HepG2 (cell line): ENCODE data around the gene ATP6V0E2. TPM values are rescaled to one million over a fixed set of nuclear protein-coding genes. Genes with fewer than 3 reads are reported as not detected.

Source experiments
- AGO2 ChIP-seq: fragments of 200-400 bp; formaldehyde crosslinking; optimal IDR thresholded peaks from 2 replicates; pipeline ENCODE3; 2017; ENCODE audit warnings: mild to moderate bottlenecking, low read depth, low read length, moderate library complexity
- FOXA1 ChIP-seq, 2 experiments: fragments of 450-650 bp in 1 of 2; sonication (generic) in 1 of 2; formaldehyde crosslinking in 1 of 2; IDR thresholded peaks; 2 replicates each; pipeline versions ENCODE4 v1.4.0 to v1.6.1; 2016 to 2020; ENCODE audit warnings: missing genetic modification reagents in 1 of 2
- GFI1 ChIP-seq: sonication (generic); formaldehyde crosslinking; IDR thresholded peaks from 2 replicates; pipeline ENCODE4 v1.5.0; 2020; ENCODE audit warnings: missing genetic modification reagents, mild to moderate bottlenecking, borderline replicate concordance
- KDM5B ChIP-seq: sonication (generic); formaldehyde crosslinking; IDR thresholded peaks from 2 replicates; pipeline ENCODE4 v1.4.0; 2020; ENCODE audit warnings: missing genetic modification reagents, mild to moderate bottlenecking, borderline replicate concordance
- MYC ChIP-seq: sonication (generic); formaldehyde crosslinking; IDR thresholded peaks from 2 replicates; pipeline ENCODE4 v1.9.0; 2021; ENCODE audit warnings: missing genetic modification reagents, borderline replicate concordance
- MZF1 ChIP-seq: sonication (generic); formaldehyde crosslinking; IDR thresholded peaks from 2 replicates; pipeline ENCODE4 v1.8.1; 2023; ENCODE audit warnings: mild to moderate bottlenecking, missing genetic modification reagents, borderline replicate concordance
- PAWR ChIP-seq: sonication (generic); formaldehyde crosslinking; IDR thresholded peaks from 2 replicates; pipeline ENCODE4 v1.4.0; 2020; ENCODE audit warnings: missing genetic modification reagents, mild to moderate bottlenecking, borderline replicate concordance
- RAD21 ChIP-seq: fragments of 450-650 bp; formaldehyde crosslinking; IDR thresholded peaks from 2 replicates; pipeline ENCODE4 v1.5.0; 2020; ENCODE audit warnings: mild to moderate bottlenecking
- REPIN1 ChIP-seq: sonication (generic); formaldehyde crosslinking; IDR thresholded peaks from 2 replicates; pipeline ENCODE4 v1.8.0; 2022; ENCODE audit warnings: missing genetic modification reagents, low read depth, mild to moderate bottlenecking, borderline replicate concordance
- SMARCE1 ChIP-seq: fragments of 450-650 bp; IDR thresholded peaks from 2 replicates; pipeline ENCODE4 v1.6.1; 2017; ENCODE audit warnings: borderline replicate concordance
- STAG1 ChIP-seq: sonication (generic); formaldehyde crosslinking; IDR thresholded peaks from 2 replicates; pipeline ENCODE4 v1.4.0; 2020; ENCODE audit warnings: missing genetic modification reagents
- XBP1 ChIP-seq: sonication (generic); formaldehyde crosslinking; IDR thresholded peaks from 2 replicates; pipeline ENCODE4 v1.5.0; 2020; ENCODE audit warnings: missing genetic modification reagents
- ZBED4 ChIP-seq: sonication (generic); formaldehyde crosslinking; IDR thresholded peaks from 2 replicates; pipeline ENCODE4 v1.4.0; 2020; ENCODE audit warnings: missing genetic modification reagents, borderline replicate concordance
- ZBTB3 ChIP-seq: sonication (generic); formaldehyde crosslinking; IDR thresholded peaks from 2 replicates; pipeline ENCODE4 v1.4.0; 2020; ENCODE audit warnings: low read depth, mild to moderate bottlenecking, moderate library complexity, missing genetic modification reagents, borderline replicate concordance
- ZNF280D ChIP-seq: sonication (generic); formaldehyde crosslinking; IDR thresholded peaks from 2 replicates; pipeline ENCODE4 v1.5.1; 2020; ENCODE audit warnings: mild to moderate bottlenecking, missing genetic modification reagents
- ZNF770 ChIP-seq: sonication (generic); formaldehyde crosslinking; IDR thresholded peaks from 2 replicates; pipeline ENCODE4 v1.5.0; 2020; ENCODE audit warnings: mild to moderate bottlenecking, missing genetic modification reagents
- ZNF790 ChIP-seq: sonication (generic); formaldehyde crosslinking; IDR thresholded peaks from 2 replicates; pipeline ENCODE4 v1.8.0; 2022; ENCODE audit warnings: missing genetic modification reagents, mild to moderate bottlenecking, borderline replicate concordance
- ZZZ3 ChIP-seq: sonication (generic); formaldehyde crosslinking; IDR thresholded peaks from 2 replicates; pipeline ENCODE4 v1.4.0; 2020; ENCODE audit warnings: missing genetic modification reagents, mild to moderate bottlenecking, borderline replicate concordance
- polyA plus RNA-seq, 8 experiments: library from polyadenylated mRNA; depleted of rRNA in 3 of 8; stranded (reverse) in 7 of 8; unstranded in 1 of 8; fragments of >200 nt; fragmentation: Illumina TruSeq in 4 of 8; extraction: Trizol in 4 of 8; gene quantifications; 2 replicates each; pipeline versions ENCODE4 v1.2.1 to v1.2.3, GENCODE V29; 2011 to 2016; ENCODE audit warnings: low read depth in 4 of 8, missing spikeins in 1 of 8, mixed read lengths in 1 of 8; ENCODE audit not compliant: insufficient read depth in 1 of 8
- total RNA-seq, 5 experiments: library from RNA; depleted of rRNA; stranded (reverse); fragments of >200 nt; fragmentation: Illumina TruSeq; extraction: Trizol; gene quantifications; 2 replicates each; pipeline ENCODE4 v1.2.3, GENCODE V29; 2016; ENCODE audit warnings: low read depth in 1 of 5

ATP6V0E2 gene
- total and polyA plus RNA-seq, 2 of the 13 experiments (the other 11 are each of a cell fraction or from before 2014, with no cell fraction given): 36.8 to 203 TPM

- TF ChIP-seq ZNF280D (CRISPR knock-in tag) (no peak), ZBTB3 (CRISPR knock-in tag) (no peak), GFI1 (CRISPR knock-in tag) (no peak), PAWR (CRISPR knock-in tag) (no peak), STAG1 (peak; percentile 88), SMARCE1 (no peak), KDM5B (CRISPR knock-in tag) (no peak), REPIN1 (CRISPR knock-in tag) (0 out of 2 replicates have a peak, but pooled peaks have one; percentile 37), ZZZ3 (CRISPR knock-in tag) (no peak), MYC (no peak), AGO2 (no peak), RAD21 (CRISPR knock-in tag) (peak; percentile 89), FOXA1 (IDR thresholded peaks at IDR 0.05) (no peak), FOXA1 (CRISPR knock-in tag; IDR thresholded peaks at IDR 0.05) (no peak), ZNF790 (CRISPR knock-in tag) (no peak), XBP1 (no peak), ZNF770 (CRISPR knock-in tag) (no peak), ZBED4 (CRISPR knock-in tag) (no peak), MZF1 (CRISPR knock-in tag) (no peak)
Measured at GRCh38 chr7:149860821-149861727, 12.7 kb upstream of the ATP6V0E2 start (continued).
